ENCODE results near the gene CRYBA1. TPM values are rescaled to one million over a fixed set of nuclear protein-coding genes. Genes with fewer than 3 reads are reported as not detected.

CRYBA1 gene
- total and polyA plus RNA-seq, 2 of the 8 experiments (the other 6 are each of a cell fraction or from before 2014, with no cell fraction given) = not detected

DNA sequence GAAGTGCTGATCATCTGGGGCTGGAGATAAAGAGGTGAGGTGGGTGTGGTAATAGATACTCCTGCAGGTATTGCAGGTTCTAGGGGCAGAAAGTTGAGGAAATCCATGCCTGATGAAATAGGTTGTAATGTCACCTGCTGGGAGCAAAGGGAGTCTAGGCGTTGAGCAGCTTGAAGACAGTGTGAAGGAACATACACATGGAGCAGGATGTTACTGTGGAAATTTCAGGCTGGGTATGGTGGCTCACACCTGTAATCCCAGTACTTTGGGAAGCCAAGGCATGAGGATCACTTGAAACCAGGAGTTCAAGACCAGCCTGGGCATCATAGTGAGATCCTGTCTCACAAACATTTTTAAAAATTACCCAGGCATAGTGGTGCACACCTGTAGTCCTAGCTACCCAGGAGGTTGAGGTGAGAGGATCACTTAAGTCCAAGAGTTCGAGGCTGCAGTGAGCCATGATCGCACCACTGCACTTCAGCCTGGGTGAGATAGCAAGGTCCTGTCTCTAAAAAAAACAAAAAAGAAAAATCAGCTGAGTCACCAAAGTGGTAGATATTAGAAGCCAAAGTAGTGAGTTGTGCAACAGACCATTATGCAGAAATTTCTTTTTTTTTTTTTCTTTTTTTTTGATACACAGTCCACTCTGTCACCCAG is 9.1 kb upstream of the CRYBA1 start:
- Histone ChIP-seq H3K4me3 (ENCODE audit: extremely low read depth in 1 of 4, insufficient read depth in 2 of 4, low read depth in 3 of 4, low read length in 4 of 4) (no peak overlapping the region), H3K4me1 (replicated peaks in 1 of 4; ENCODE audit: control insufficient read depth in 3 of 4, insufficient read depth in 4 of 4, low read length in 3 of 4) (peaks cover 7 to 13% (median 9%) of the 10 kb centered on the region in 4 experiments; a peak in 6 of 7 replicates), H2BK20ac (ENCODE audit: low read length) (no peak overlapping the region), H2AK5ac (ENCODE audit: low read depth, low read length) (no peak overlapping the region), H3K79me2 (ENCODE audit: control insufficient read depth in 1 of 2, insufficient read depth in 2 of 2, low read length in 2 of 2) (no peaks in the 10 kb centered on the region), H3K4me2 (ENCODE audit: insufficient read depth in 1 of 2, low read depth in 2 of 2, low read length in 2 of 2) (no peak overlapping the region), H2BK5ac (ENCODE audit: low read depth, low read length) (no peak overlapping the region), H3K18ac (ENCODE audit: extremely low read depth, low read length) (no peak overlapping the region), H4K8ac (ENCODE audit: extremely low read depth, insufficient read depth, low read length) (no peak overlapping the region; the same call in 1 of the 2 replicates), H4K5ac (ENCODE audit: insufficient read length, low read depth, low read length) (no peak overlapping the region), H3K23me2 (ENCODE audit: low read depth, low read length) (no peaks in the 10 kb centered on the region), H3K56ac (replicated peaks; ENCODE audit: insufficient read length, low read depth, low read length) (no peak overlapping the region), H2AFZ (ENCODE audit: low read length) (no peak overlapping the region), H3K36me3 (ENCODE audit: control insufficient read depth in 2 of 4, insufficient read depth in 4 of 4, low read length in 3 of 4) (no peaks in the 10 kb centered on the region), H3K4ac (replicated peaks; ENCODE audit: insufficient read length, low read depth, low read length) (no peak overlapping the region), H3K23ac (ENCODE audit: insufficient read length) (no peak overlapping the region), H3K27ac (ENCODE audit: low read depth, low read length) (no peak overlapping the region), H3K9ac (replicated peaks in 1 of 4; ENCODE audit: extremely low read depth in 1 of 4, low read depth in 3 of 4, low read length in 3 of 4) (no peak overlapping the region), H2BK120ac (replicated peaks; ENCODE audit: low read depth, low read length) (no peak overlapping the region), H3K14ac (ENCODE audit: insufficient read length) (no peak overlapping the region), H2BK12ac (ENCODE audit: low read depth, low read length) (no peak overlapping the region), H4K91ac (replicated peaks; ENCODE audit: insufficient read length, low read length) (no peak overlapping the region), H3K27me3 (replicated peaks in 1 of 4; ENCODE audit: control insufficient read depth in 3 of 4, extremely low read depth in 1 of 4, insufficient read depth in 3 of 4, low read length in 3 of 4) (no peaks in the 10 kb centered on the region; a peak in 1 of 7 replicates), H2BK15ac (ENCODE audit: low read length) (no peak overlapping the region), H3K79me1 (ENCODE audit: low read depth, low read length) (no peaks in the 10 kb centered on the region), H3K9me3 (ENCODE audit: insufficient read depth in 2 of 2, low read depth in 1 of 2, low read length in 1 of 2) (no peaks in the 10 kb centered on the region), H4K20me1 (replicated peaks in 1 of 2; ENCODE audit: control insufficient read depth in 1 of 2, insufficient read depth in 2 of 2, low read length in 2 of 2) (no peaks in the 10 kb centered on the region)
- DNase-seq (ENCODE audit: low read depth in 1 of 2, low spot score in 2 of 2) (no peak), FAIRE-seq (no peak)
- ChIA-PET POLR2A (ENCODE audit: partially characterized antibody) (interaction anchor here (2.1 kb wide), 1 partner anchor 14 kb away, joined by 10 read pairs; no protein-coding TSS in a partner anchor), CTCF (ENCODE audit: partially characterized antibody) (interaction anchor here (1.1 to 1.8 kb wide), 7 partner anchors 14 to 105 kb away, joined by 3 to 10 read pairs (median 5); partner anchors contain the start of gene MYO18A)
- 98% methylated on average over 3 of the region's 3 CpGs; no CpG with 5 or more reads in 1 of the 2 experiments for WGBS, 2 experiments (ENCODE audit: extremely low coverage in 1 of 2, insufficient coverage in 1 of 2, insufficient read length in 1 of 2, insufficient replicate concordance in 2 of 2, low coverage in 1 of 2, low lambda C conversion rate in 2 of 2, missing lambda C conversion rate in 1 of 2)
- TF ChIP-seq EP300 (IDR thresholded peaks at IDR 0.05; ENCODE audit: borderline replicate concordance in 1 of 2, low read depth in 2 of 2, low read length in 2 of 2) = no peak
